K562 (cell line): Measurements from ENCODE around the gene PRRG1. TPM values are rescaled to one million over a fixed set of nuclear protein-coding genes. Genes with fewer than 3 reads are reported as not detected.

Experiments used
- ATAC-seq: fragments of 200-7000 bp; cut with Tn5 transposase; 3 replicates; pipeline ENCODE4 v1.9.1; 2020; ENCODE audit warnings: moderate library complexity
- BruUV-seq: library from RNA; stranded (reverse); fragments of 400-500 nt; replicated peaks from 2 replicates; lab custom pipeline; 2021; lab: Mats Ljungman, UMichigan
- CTCF ChIA-PET: fragments of 300-600 bp; formaldehyde crosslinking; extraction: SDS; loops from one replicate; lab custom pipeline; 2021; ENCODE audit warnings: low intra/inter-chr PET ratio; lab: Yijun Ruan, JAX
- POLR2A ChIA-PET: fragments of 300-600, 350-650 bp; sonication (Branson Sonifier 250); formaldehyde crosslinking; extraction: SDS; loops from one replicate; lab custom pipeline; 2021; ENCODE audit warnings: antibody characterized with exemption, inconsistent platforms; lab: Yijun Ruan, JAX
- DNase-seq, 4 experiments: peaks; one replicate each; pipeline versions ENCODE4 v3.0.0 to v3.0.0-alpha.2; 2011 to 2018; ENCODE audit warnings: low spot score in 3 of 4, mixed read lengths in 3 of 4; ENCODE audit errors: extremely low read depth in 1 of 4
- FAIRE-seq: peaks from 2 replicates; lab custom pipeline; 2011; peaks lifted over from hg19 to GRCh38; lab: Jason Lieb, UNC
- H2AFZ ChIP-seq: 2 replicates; pipeline ENCODE4 v1.6.0; 2011; ENCODE audit warnings: low read depth, low read length, control low read depth, inconsistent platforms
- H3K27ac ChIP-seq: fragments of 200-600 bp; 3 replicates; pipeline ENCODE4 v1.8.0; 2011; ENCODE audit warnings: low read depth, mild to moderate bottlenecking, control low read depth, inconsistent platforms, low read length, moderate library complexity, mixed read lengths; ENCODE audit errors: extremely low read depth
- H3K27me3 ChIP-seq, 2 experiments: fragments of 300-600 bp in 1 of 2; 2 replicates in 1 of 2; 3 replicates in 1 of 2; pipeline versions ENCODE4 v1.6.0 to v1.8.0; 2011; ENCODE audit warnings: inconsistent platforms in 2 of 2, low read length in 2 of 2, mild to moderate bottlenecking in 1 of 2, mixed read lengths in 1 of 2, moderate library complexity in 1 of 2; ENCODE audit not compliant: control insufficient read depth in 2 of 2, insufficient read depth in 2 of 2
- H3K36me3 ChIP-seq: fragments of 300-600 bp; 3 replicates; pipeline ENCODE4 v1.8.0; 2011; ENCODE audit warnings: mild to moderate bottlenecking, low read length, inconsistent platforms; ENCODE audit not compliant: control insufficient read depth, insufficient read depth
- H3K4me1 ChIP-seq, 2 experiments: fragments of 200-600 bp in 1 of 2; replicated peaks in 1 of 2; 2 replicates in 1 of 2; 3 replicates in 1 of 2; pipeline versions ENCODE4 v1.5.1 to v1.8.0; 2011; ENCODE audit warnings: inconsistent platforms in 2 of 2, low read length in 2 of 2, mild to moderate bottlenecking in 1 of 2, mixed read lengths in 1 of 2, moderate library complexity in 1 of 2; ENCODE audit not compliant: control insufficient read depth in 2 of 2, insufficient read depth in 2 of 2
- H3K4me2 ChIP-seq: 2 replicates; pipeline ENCODE4 v1.6.1; 2011; ENCODE audit warnings: low read length, control low read depth, inconsistent platforms, mixed read lengths; ENCODE audit not compliant: insufficient read depth
- H3K4me3 ChIP-seq: fragments of 200-600 bp; sonication (generic), shearing (Covaris generic); 2 replicates; pipeline ENCODE4 v1.5.1; 2016; ENCODE audit warnings: control low read depth, inconsistent platforms
- H3K79me2 ChIP-seq: fragments of 200-600 bp; 3 replicates; pipeline ENCODE4 v1.8.0; 2011; ENCODE audit warnings: low read length, inconsistent platforms; ENCODE audit not compliant: control insufficient read depth, insufficient read depth
- H3K9ac ChIP-seq, 2 experiments: 2 replicates each; pipeline versions ENCODE4 v1.6.0 to v1.6.1; 2011; ENCODE audit warnings: low read depth in 2 of 2, low read length in 2 of 2, control low read depth in 1 of 2, inconsistent platforms in 1 of 2, mild to moderate bottlenecking in 1 of 2, mixed read lengths in 1 of 2; ENCODE audit not compliant: insufficient read depth in 1 of 2
- H3K9me1 ChIP-seq: one replicate; pipeline ENCODE4 v1.6.0; 2011; ENCODE audit warnings: inconsistent platforms, mild to moderate bottlenecking, low read length, moderate library complexity; ENCODE audit not compliant: control insufficient read depth, insufficient read depth
- H3K9me3 ChIP-seq: replicated peaks from 2 replicates; pipeline ENCODE4 v1.5.1; 2011; ENCODE audit warnings: low read depth, low read length, inconsistent platforms; ENCODE audit not compliant: control insufficient read depth, insufficient read depth
- H4K20me1 ChIP-seq: replicated peaks from 2 replicates; pipeline ENCODE4 v1.6.1; 2011; ENCODE audit warnings: low read length, inconsistent platforms, mixed read lengths; ENCODE audit not compliant: control insufficient read depth, insufficient read depth
- CBFB ChIP-seq: sonication (generic); formaldehyde crosslinking; IDR thresholded peaks from 2 replicates; pipeline ENCODE4 v1.4.0; 2020; ENCODE audit warnings: mild to moderate bottlenecking, missing genetic modification reagents
- POLR3A ChIP-seq: IDR thresholded peaks from 2 replicates; pipeline ENCODE4 v1.6.1; 2011; ENCODE audit warnings: borderline replicate concordance, mild to moderate bottlenecking, moderate library complexity; ENCODE audit not compliant: insufficient read length, insufficient read depth; ENCODE audit errors: extremely low read depth
- RBM25 ChIP-seq: fragments of 200-400 bp; formaldehyde crosslinking; IDR thresholded peaks from 2 replicates; pipeline ENCODE4 v1.6.1; 2018; ENCODE audit warnings: low read length, low read depth, moderate library complexity; ENCODE audit not compliant: severe bottlenecking
- in situ Hi-C: fragments of 300-500 bp; cut with MboI; formaldehyde crosslinking; loops from 4 replicates; pipeline ENCODE4 v1.15.0; 2018; ENCODE audit warnings: inconsistent platforms, mixed read lengths
- intact Hi-C: fragments of 100-400 bp; cut with micrococcal nuclease; formaldehyde crosslinking; loops from 2 replicates; pipeline ENCODE4 v1.14.2; 2022
- polyA plus RNA-seq, 8 experiments: library from polyadenylated mRNA; depleted of rRNA in 4 of 8; stranded (reverse) in 5 of 8; unstranded in 3 of 8; fragments of >200 nt; fragmentation: Nextera tagmentation in 2 of 8; fragmentation: Illumina TruSeq in 1 of 8; extraction: Ambion mirVana in 2 of 8; extraction: Trizol in 1 of 8; gene quantifications; 2 replicates each; pipeline versions ENCODE4 v1.2.1 to v1.2.3, GENCODE V29; 2011 to 2014; ENCODE audit warnings: inconsistent platforms in 1 of 8, missing spikeins in 1 of 8
- total RNA-seq, 7 experiments: library from RNA; depleted of rRNA in 6 of 7; stranded (reverse); fragments of >200 nt in 6 of 7; fragmentation: Illumina TruSeq in 2 of 7; extraction: Trizol in 2 of 7; gene quantifications; 2 replicates each; pipeline versions ENCODE4 v1.2.1 to v1.2.3, GENCODE V29; 2011 to 2021; ENCODE audit warnings: low replicate concordance in 1 of 7
- TF ChIP-seq, protein P1 (sequence below): fragments of 250-450 bp; sonication (Bioruptor Pico); IDR thresholded peaks from 2 replicates; pipeline ENCODE4 v1.4.0; 2020
- TF ChIP-seq, protein P2 (sequence below): fragments of 250-450 bp; sonication (Bioruptor Pico); IDR thresholded peaks from 2 replicates; pipeline ENCODE4 v1.5.0; 2020; ENCODE audit warnings: mild to moderate bottlenecking, borderline replicate concordance

PRRG1 gene
- total and polyA plus RNA-seq, 9 of the 15 experiments (the other 6 are each of a cell fraction or from before 2014, with no cell fraction given), result 1.7 to 11.8 (median 4.2) TPM

DNA sequence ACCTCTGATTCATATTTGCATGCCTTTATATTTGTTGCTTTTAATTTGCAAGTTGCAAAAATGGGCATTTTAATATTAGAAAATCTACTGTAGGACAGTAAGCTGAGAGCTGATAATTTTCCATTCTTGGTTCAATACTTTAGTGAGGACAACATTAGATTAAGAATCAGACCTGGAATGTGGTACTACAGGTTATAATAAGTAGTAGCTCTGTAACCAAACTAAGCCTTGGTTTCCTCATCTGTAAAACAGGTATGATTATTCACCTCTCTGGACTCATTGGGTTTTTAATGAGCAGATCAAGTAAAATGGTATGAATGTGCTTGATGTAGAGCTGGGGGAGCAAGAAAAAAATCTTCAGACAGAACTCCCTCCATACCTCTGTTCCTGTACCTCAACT, 31.1 kb downstream of the PRRG1 start:
- ChIA-PET POLR2A (no interaction called here), CTCF (no interaction called here)
- no peak overlapping the region for H2AFZ ChIP-seq
- H3K9ac ChIP-seq, result no peak overlapping the region
- H4K20me1 ChIP-seq, result no peaks in the 10 kb centered on the region
- no peak overlapping the region for H3K27ac ChIP-seq
- H3K4me1 ChIP-seq, result no peaks in the 10 kb centered on the region; a peak in 2 of 5 replicates
- peaks cover 35% of the 10 kb centered on the region for H3K79me2 ChIP-seq
- H3K36me3 ChIP-seq, result no peaks in the 10 kb centered on the region
- H3K4me2 ChIP-seq, result no peak overlapping the region
- FAIRE-seq, result no peak
- no TSS peak for BruUV-seq
- TF ChIP-seq, protein P1, sequence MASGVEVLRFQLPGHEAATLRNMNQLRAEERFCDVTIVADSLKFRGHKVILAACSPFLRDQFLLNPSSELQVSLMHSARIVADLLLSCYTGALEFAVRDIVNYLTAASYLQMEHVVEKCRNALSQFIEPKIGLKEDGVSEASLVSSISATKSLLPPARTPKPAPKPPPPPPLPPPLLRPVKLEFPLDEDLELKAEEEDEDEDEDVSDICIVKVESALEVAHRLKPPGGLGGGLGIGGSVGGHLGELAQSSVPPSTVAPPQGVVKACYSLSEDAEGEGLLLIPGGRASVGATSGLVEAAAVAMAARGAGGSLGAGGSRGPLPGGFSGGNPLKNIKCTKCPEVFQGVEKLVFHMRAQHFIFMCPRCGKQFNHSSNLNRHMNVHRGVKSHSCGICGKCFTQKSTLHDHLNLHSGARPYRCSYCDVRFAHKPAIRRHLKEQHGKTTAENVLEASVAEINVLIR (CRISPR knock-in tag), result no peak
- TF ChIP-seq RBM25, result peak; percentile 21
- TF ChIP-seq, protein P2, sequence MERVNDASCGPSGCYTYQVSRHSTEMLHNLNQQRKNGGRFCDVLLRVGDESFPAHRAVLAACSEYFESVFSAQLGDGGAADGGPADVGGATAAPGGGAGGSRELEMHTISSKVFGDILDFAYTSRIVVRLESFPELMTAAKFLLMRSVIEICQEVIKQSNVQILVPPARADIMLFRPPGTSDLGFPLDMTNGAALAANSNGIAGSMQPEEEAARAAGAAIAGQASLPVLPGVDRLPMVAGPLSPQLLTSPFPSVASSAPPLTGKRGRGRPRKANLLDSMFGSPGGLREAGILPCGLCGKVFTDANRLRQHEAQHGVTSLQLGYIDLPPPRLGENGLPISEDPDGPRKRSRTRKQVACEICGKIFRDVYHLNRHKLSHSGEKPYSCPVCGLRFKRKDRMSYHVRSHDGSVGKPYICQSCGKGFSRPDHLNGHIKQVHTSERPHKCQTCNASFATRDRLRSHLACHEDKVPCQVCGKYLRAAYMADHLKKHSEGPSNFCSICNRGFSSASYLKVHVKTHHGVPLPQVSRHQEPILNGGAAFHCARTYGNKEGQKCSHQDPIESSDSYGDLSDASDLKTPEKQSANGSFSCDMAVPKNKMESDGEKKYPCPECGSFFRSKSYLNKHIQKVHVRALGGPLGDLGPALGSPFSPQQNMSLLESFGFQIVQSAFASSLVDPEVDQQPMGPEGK, result no peak
- no peak for TF ChIP-seq POLR3A
- TF ChIP-seq CBFB (CRISPR knock-in tag), result no peak
- intact Hi-C loops, result no loop called here
- no peak overlapping the region for H3K4me3 ChIP-seq
- no peak for DNase-seq
- ATAC-seq, result no peak
- no peaks in the 10 kb centered on the region for H3K9me3 ChIP-seq
- no peaks in the 10 kb centered on the region for H3K27me3 ChIP-seq
- H3K9me1 ChIP-seq, result no peaks in the 10 kb centered on the region
- in situ Hi-C loops, result no loop called here
